NCI-H2196 treated with DMSO at 0.1 percent for 48 hours (cell line): ENCODE results near the gene MEF2A.
"Not testable (repeated sequence)": the region's sequence is repeated elsewhere in the genome, so short reads cannot be mapped to it uniquely, and the experiment has no call there.

Source experiments
- DNase-seq: peaks from one replicate; lab custom pipeline; 2025; ENCODE audit not compliant: unreplicated experiment; lab: John Stamatoyannopoulos, UW

The MEF2A gene

DNA sequence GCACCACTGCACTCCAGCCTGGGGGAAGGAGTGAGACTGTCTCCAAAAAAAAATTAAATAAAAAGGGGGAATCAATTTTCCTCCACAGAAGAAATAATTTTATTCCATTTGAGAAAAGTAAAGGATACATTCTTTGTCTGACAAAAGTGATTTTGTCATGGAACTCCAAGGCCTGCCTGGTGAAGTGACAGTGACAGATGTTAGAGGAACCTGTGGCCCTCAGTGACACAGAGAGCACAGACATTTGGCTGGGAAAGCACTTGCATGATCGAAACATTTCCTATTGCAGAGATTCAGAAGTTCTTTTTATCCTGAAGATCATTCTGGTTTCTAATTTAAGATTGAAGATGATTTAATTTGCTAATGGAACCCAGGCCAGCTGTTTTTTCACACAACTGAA lies 161.5 kb downstream of the MEF2A start:
- DNase-seq, result no peak

DNA sequence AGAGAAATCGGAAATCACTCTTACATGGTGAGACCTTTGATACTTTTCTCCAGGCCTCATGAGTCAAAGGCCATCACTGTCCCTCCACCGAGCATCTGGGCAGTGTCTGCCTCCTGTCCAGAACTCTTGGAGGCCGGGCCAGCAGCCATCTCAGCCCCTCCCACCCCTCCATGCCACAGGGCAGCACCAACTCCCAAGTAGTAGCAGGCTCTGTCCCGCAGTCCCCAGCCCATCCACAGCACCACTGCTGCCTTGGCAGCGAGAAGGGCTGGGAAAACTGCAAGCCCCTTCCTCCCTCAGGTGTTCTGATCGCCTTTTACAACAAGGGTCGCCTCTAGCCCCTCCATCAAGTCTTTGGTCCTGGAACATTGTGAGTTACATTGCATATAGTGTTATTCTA lies 161.9 kb downstream of the MEF2A start:
- no peak for DNase-seq

GRCh38 chr15:99728916-99729315 lies 163.1 kb downstream of the MEF2A start:
- DNase-seq, result no peak

DNA sequence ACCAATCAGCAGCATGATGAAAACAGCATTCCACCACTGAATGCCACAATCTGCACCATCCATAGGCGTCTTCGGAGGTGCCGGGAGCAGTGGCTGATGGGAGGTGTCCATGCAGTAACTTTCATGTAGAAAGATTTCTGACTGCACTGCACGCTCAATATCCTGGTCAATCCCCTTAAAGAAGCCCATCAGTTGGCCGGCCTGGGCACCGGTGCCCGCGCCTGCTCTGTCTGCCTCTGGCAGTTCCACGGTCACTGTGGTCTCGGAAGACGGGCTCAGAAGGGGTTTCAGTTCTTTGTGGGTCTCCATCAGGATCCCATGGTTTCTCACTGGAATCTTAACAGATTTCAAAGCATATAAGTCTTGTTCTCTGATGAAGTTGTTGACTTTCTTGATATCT lies 163.5 kb downstream of the MEF2A start:
- DNase-seq, result no peak

DNA sequence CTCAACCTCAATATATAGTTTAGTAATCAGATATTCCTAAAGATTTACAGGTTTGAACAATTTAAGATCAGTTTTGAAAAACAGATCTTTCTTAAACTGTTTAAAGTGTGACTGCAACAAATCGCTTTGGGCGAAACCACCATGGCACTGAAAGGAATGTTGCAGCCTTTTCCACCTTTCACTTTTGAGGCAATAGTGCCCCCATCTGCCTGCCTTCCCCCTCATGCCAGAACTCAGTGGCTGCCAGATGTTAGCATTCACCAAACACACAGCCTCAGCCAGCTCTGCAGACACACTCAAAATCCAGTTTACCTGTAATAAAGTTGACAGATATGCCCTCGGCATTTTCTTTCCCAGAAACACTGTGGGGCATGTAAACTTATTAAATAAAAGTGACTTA lies 164.1 kb downstream of the MEF2A start:
- no peak for DNase-seq

DNA sequence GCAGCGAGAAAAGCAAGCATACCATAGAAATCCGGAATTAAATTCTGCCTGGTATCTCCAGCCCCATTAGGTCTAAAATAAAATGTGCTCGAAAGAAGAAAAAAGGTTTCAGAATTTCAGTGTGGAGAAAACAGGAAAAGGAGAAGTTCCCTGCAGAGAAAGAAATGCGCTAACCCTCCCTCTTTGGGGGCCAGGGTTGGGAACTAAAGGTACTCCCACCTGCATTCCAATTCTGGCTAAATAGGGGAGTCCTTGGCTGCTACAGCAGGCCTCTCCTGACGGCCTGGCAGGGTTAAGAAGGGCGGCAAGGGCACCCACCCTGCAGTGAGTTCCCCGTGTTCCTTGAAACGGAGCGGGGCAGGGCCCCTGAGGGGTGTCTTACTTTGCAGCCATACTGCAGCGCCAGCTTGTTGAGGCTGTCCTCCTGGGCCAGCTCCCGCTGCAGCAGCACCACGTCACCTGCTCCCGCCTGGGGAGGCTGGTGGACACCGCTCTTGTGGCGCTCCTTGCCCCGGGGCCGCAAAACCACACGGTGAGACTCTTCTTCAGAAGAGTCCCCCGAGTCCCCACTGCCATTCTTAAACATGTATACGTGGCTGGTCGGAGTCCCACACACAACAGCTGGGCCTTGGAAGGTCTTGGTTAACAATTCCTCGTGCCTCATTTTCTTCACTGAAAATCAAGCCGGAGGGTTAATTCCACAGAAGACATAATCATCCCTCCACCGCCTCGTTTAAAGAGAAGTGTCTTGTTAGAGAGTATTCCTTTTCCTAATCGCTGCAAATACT lies 165.7 kb downstream of the MEF2A start:
- DNase-seq, result no peak

DNA sequence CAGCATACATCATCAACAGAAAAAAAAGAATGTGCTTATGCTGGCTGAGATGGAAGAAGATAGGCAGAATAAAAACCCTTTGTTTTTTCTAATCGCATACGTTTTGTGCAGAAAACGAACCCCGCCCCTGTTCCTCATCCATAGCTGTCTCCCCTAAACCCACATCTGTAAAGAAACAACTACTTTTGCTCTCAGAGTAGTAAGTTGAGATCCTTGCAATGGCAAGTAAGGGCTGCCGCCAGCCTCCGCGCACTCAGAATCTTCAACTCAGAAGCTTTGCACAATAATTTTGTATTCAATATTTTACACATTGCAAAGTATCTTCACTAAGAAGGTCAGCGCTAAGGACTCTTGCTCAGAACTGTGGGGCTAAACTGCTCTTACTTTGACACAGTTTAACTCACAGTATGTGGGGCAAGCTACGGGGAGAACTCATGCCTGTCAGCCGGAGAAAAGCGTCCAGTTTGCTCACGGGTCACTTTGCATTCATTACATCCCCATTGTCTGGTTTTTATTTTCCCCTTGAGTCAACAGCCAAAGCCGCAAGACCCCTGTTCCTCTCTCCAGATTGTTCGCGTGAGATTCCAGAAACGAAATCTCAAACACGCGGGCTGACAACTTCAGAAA lies 166.5 kb downstream of the MEF2A start:
- DNase-seq, result no peak

GRCh38 chr15:99732751-99733267 lies 167.0 kb downstream of the MEF2A start:
- no peak for DNase-seq

GRCh38 chr15:99733268-99734039 lies 167.7 kb downstream of the MEF2A start, which contains the start of gene LYSMD4:
TSS of gene LYSMD4 (minus strand) at chr15:99733437. CDS start at chr15:99731999, 1,438 bp downstream.
- peak; percentile 73 for DNase-seq

GRCh38 chr15:99734040-99734291 lies 168.2 kb downstream of the MEF2A start:
- not testable (repeated sequence) for DNase-seq

DNA sequence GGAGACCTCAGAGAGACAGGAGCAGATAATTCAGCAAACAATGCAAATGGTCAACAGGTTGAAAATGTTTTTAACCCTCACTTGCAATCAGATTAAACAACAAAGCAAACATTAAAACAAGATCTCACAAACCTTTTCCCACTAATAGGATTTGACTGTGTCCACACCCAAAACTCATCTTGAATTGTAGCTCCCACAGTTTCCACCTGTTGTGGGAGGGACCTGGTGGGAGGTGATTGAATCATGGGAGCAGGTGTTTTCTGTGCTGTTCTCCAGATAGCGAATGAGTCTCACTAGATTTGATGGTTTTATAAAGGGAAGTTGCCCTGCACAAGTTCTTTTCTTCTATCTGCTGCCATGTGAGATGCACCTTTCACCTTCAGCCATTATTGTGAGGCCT lies 168.8 kb downstream of the MEF2A start:
- no peak for DNase-seq

- DNase-seq, result no peak
Measured at GRCh38 chr15:99735868-99736267, 170.1 kb downstream of the MEF2A start.

- DNase-seq, result no peak
Measured at GRCh38 chr15:99736702-99737101, 170.9 kb downstream of the MEF2A start.

- DNase-seq, result no peak
Measured at GRCh38 chr15:99738021-99738847, 172.4 kb downstream of the MEF2A start.

DNA sequence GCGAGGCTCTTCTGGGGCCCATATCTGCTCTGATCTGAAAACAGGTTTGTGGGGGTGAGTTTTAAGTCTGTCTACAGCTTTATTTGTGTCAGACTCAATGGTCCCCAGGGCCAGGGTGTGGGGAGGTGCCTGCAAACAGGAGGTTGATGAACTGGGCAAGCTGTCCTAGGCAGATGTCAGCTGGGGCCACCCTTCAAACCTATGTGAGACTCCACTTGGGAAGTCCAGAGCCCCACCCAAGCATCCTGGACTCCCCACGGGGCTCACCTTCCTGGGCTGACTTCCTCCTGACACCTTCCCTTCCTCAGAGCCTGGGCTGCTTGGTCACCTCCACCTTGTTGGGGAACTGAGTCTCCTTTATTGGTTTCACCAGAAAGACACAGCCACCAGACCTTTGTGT lies 176.1 kb downstream of the MEF2A start:
- no peak for DNase-seq

DNA sequence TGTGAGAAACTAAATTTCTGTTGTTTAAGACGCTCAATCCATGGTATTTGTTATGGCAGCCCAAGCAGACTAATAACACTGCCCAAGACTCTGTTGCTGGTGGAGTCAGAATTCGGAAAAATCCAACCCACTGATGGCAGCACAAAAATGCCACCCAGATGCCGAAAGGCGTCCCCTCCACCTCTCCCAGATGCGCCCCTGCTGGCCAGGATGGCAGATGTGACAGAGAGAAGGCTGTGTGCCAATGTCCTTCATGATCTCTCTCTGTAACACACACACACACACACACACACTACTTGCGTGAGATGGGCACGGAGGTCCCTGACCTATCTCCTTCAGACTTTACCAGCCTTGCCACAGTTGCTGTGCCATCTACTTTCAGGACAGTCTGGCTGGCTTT lies 178.4 kb downstream of the MEF2A start:
- DNase-seq, result no peak

- no peak for DNase-seq
Measured at GRCh38 chr15:99745370-99746086, 179.7 kb downstream of the MEF2A start.

GRCh38 chr15:99749386-99749785 lies 183.6 kb downstream of the MEF2A start:
- DNase-seq, result no peak

DNA sequence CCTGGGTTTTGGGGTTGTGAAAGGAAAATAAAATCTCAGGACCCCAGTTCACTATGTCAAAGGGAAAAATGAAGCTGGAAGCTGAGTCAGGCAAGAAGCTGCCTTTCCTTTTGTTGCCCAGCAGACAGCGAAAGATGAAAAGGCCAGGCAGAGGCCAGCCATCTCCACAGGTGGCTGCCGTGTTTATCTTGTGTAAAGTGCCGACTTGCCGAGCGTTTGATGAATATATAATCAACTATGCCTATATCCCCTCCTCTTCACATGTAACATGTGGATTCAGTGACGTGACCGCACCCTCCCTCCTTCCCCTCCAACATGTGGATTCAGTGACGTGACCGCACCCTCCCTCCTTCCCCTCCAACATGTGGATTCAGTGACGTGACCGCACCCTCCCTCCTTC lies 184.5 kb downstream of the MEF2A start:
- DNase-seq, result not testable (repeated sequence)

DNA sequence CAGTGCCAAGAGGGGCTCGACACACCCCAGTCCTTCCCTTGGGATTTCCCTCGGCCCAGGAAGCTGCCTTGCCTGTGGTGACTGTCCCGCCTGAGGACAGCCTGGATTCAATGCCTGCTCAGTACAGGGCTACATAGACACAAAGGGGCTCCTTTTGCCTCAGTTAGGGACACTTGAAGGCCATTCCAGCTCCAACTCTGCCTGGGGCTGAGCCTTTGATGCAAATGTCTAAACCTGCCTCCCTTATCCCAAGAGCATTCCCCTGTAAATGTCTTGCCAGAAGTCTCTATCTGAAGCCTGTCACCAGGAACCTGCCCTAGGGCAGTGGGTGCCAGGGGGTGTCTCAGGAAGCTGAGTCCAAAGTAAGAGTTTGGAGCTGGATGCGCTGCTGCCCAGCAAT lies 186.8 kb downstream of the MEF2A start:
- DNase-seq, result no peak
